GM21619 (cell line): ENCODE results near the gene SERPINE2.

Experiments
- ATAC-seq: cut with Tn5 transposase; IDR thresholded peaks from one replicate; pipeline ENCODE4 v1.9.1; 2021; ENCODE audit not compliant: unreplicated experiment

SERPINE2 gene

GRCh38 chr2:224046752-224047151 is 7.7 kb upstream of the SERPINE2 start:
- no peak for ATAC-seq

GRCh38 chr2:224042191-224042696 is 3.2 kb upstream of the SERPINE2 start:
- ATAC-seq: no peak

- ATAC-seq: no peak
Measured at GRCh38 chr2:224041554-224041953, 2.5 kb upstream of the SERPINE2 start.

GRCh38 chr2:224040753-224041152 is 1.7 kb upstream of the SERPINE2 start:
- ATAC-seq: no peak

GRCh38 chr2:224039770-224040440 is 819 bp upstream of the SERPINE2 start:
- ATAC-seq: peak; percentile 11

- ATAC-seq: no peak
Measured at GRCh38 chr2:224038830-224039079, 331 bp downstream of the SERPINE2 start.

GRCh38 chr2:224038049-224038829 is 847 bp downstream of the SERPINE2 start:
- peak; percentile 45 for ATAC-seq

GRCh38 chr2:224036731-224037361 is 2.2 kb downstream of the SERPINE2 start:
- no peak for ATAC-seq

- ATAC-seq: no peak
Measured at GRCh38 chr2:224034017-224034416, 5.1 kb downstream of the SERPINE2 start.

GRCh38 chr2:224033601-224034000 is 5.5 kb downstream of the SERPINE2 start:
- ATAC-seq: no peak

GRCh38 chr2:224032283-224032682 is 6.8 kb downstream of the SERPINE2 start:
- no peak for ATAC-seq

GRCh38 chr2:224031358-224031970 is 7.6 kb downstream of the SERPINE2 start:
- no peak for ATAC-seq

- ATAC-seq: no peak
Measured at GRCh38 chr2:224030786-224031185, 8.3 kb downstream of the SERPINE2 start.

GRCh38 chr2:224029876-224030275 is 9.2 kb downstream of the SERPINE2 start:
- ATAC-seq: no peak

GRCh38 chr2:224027931-224028330 is 11.2 kb downstream of the SERPINE2 start:
- no peak for ATAC-seq

- no peak for ATAC-seq
Measured at GRCh38 chr2:224027070-224027469, 12.0 kb downstream of the SERPINE2 start.

- ATAC-seq: peak; percentile 89
Measured at GRCh38 chr2:224025874-224026273, 13.2 kb downstream of the SERPINE2 start.

GRCh38 chr2:224024270-224024669 is 14.8 kb downstream of the SERPINE2 start:
- no peak for ATAC-seq

- ATAC-seq: no peak
Measured at GRCh38 chr2:224023188-224023587, 15.9 kb downstream of the SERPINE2 start.

- no peak for ATAC-seq
Measured at GRCh38 chr2:224022486-224022885, 16.6 kb downstream of the SERPINE2 start.

GRCh38 chr2:224020523-224020922 is 18.6 kb downstream of the SERPINE2 start:
- no peak for ATAC-seq

- ATAC-seq: no peak
Measured at GRCh38 chr2:224017957-224018356, 21.1 kb downstream of the SERPINE2 start.
